ENCODE results near the gene PROC. TPM values are rescaled to one million over a fixed set of nuclear protein-coding genes. Genes with fewer than 3 reads are reported as not detected.

PROC gene
- total RNA-seq, 4 donors from 2014 or later = 1.3 to 6.3 (median 1.6) TPM; not detected in 1

- H3K4me1 ChIP-seq = peaks cover 11 to 45% (median 13%) of the 10 kb centered on the region in 4 donors
- H3K27me3 ChIP-seq = no peaks in the 10 kb centered on the region
Observed at GRCh38 chr2:127404466-127405254, 13.6 kb upstream of the PROC start.

GRCh38 chr2:127405255-127405610, 13.0 kb upstream of the PROC start:
- Histone ChIP-seq H3K4me3 (no peak overlapping the region), H3K27me3 (no peaks in the 10 kb centered on the region), H3K4me1 (peaks cover 11 to 45% (median 13%) of the 10 kb centered on the region in 4 donors), H3K27ac (peak overlapping the region in 2 of 4 donors; percentile 53 to 68), H3K36me3 (no peaks in the 10 kb centered on the region), H3K9me3 (no peaks in the 10 kb centered on the region)
- DNase-seq = peak in 2 of 3 donors; percentile 12 to 43
- TF ChIP-seq CTCF (IDR thresholded peaks at IDR 0.05) (no peak), POLR2A (IDR thresholded peaks at IDR 0.05) (no peak)

More at GRCh38 chr2:127404466-127405254, 13.6 kb upstream of the PROC start:
- no peak overlapping the region for H3K4me3 ChIP-seq
- peak overlapping the region in 2 of 4 donors; percentile 53 to 68 for H3K27ac ChIP-seq
- no peaks in the 10 kb centered on the region for H3K36me3 ChIP-seq
- TF ChIP-seq CTCF (IDR thresholded peaks at IDR 0.05) (no peak), POLR2A (IDR thresholded peaks at IDR 0.05) (no peak)
- no peaks in the 10 kb centered on the region for H3K9me3 ChIP-seq
- peak in 1 of 3 donors; percentile 16 for DNase-seq

- DNase-seq = peak in 1 of 3 donors; percentile 13
- H3K27ac ChIP-seq = no peak overlapping the region
- no peaks in the 10 kb centered on the region for H3K27me3 ChIP-seq
Observed at GRCh38 chr2:127406454-127406853, 11.8 kb upstream of the PROC start.

GRCh38 chr2:127407091-127407490, 11.1 kb upstream of the PROC start:
- peak in 2 of 3 donors; percentile 13 to 48 for DNase-seq
- Histone ChIP-seq H3K27ac (peak overlapping the region in 2 of 4 donors; percentile 80 to 96), H3K9me3 (no peaks in the 10 kb centered on the region), H3K36me3 (no peaks in the 10 kb centered on the region), H3K27me3 (no peaks in the 10 kb centered on the region), H3K4me3 (no peak overlapping the region), H3K4me1 (peaks cover 8 to 43% (median 11%) of the 10 kb centered on the region in 4 donors)
- TF ChIP-seq POLR2A (IDR thresholded peaks at IDR 0.05) = no peak
- TF ChIP-seq CTCF (IDR thresholded peaks at IDR 0.05) = no peak

More at GRCh38 chr2:127406454-127406853, 11.8 kb upstream of the PROC start:
- Histone ChIP-seq H3K36me3 (no peaks in the 10 kb centered on the region), H3K4me1 (peaks cover 10 to 45% (median 12%) of the 10 kb centered on the region in 4 donors), H3K9me3 (no peaks in the 10 kb centered on the region), H3K4me3 (no peak overlapping the region)
- TF ChIP-seq CTCF (IDR thresholded peaks at IDR 0.05) (no peak), POLR2A (IDR thresholded peaks at IDR 0.05) (no peak)

GRCh38 chr2:127407661-127408003, 10.6 kb upstream of the PROC start:
- Histone ChIP-seq H3K27ac (peak overlapping the region; percentile 77 to 96 (median 80)), H3K27me3 (no peaks in the 10 kb centered on the region), H3K4me1 (peaks cover 8 to 41% (median 10%) of the 10 kb centered on the region in 4 donors), H3K9me3 (no peaks in the 10 kb centered on the region), H3K36me3 (no peaks in the 10 kb centered on the region), H3K4me3 (peak overlapping the region; percentile 39 to 65 (median 52))
- DNase-seq = no peak
- TF ChIP-seq POLR2A (IDR thresholded peaks at IDR 0.05) (no peak), CTCF (IDR thresholded peaks at IDR 0.05) (no peak)
